ENCODE measurements around the gene C1R.
"Not testable (repeated sequence)": the region's sequence is repeated elsewhere in the genome, so short reads cannot be mapped to it uniquely, and the experiment has no call there.

DNA sequence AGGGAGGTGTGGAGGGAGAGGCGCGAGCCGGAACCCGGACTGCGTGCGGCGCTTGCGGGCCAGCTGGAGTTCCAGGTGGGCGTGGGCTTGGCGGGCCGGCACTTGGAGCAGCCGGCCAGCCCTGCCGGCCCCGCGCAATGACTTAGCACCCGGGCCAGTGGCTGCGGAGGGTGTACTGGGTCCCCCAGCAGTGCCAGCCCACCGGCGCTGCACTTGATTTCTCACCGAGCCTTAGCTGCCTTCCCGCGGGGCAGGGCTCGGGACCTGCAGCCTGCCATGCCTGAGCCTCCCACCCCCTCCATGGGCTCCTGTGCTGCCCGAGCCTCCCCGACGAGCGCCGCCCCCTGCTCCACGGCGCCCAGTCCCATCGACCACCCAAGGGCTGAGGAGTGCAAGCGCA is 54.8 kb downstream of the C1R start:
- TF ChIP-seq CTCF (conservative IDR thresholded peaks at IDR 0.05 in 1 of 2, IDR thresholded peaks at IDR 0.05 in 1 of 2; ENCODE audit: extremely low read depth in 1 of 2, insufficient read depth in 1 of 2, low read depth in 1 of 2, low read length in 2 of 2); EZH2 (IDR thresholded peaks at IDR 0.05; ENCODE audit: borderline replicate concordance, low read length): not testable (repeated sequence)

Data from mammary epithelial cell (primary cell).